ENCODE data around the gene IQSEC3.

- no peak for TF ChIP-seq POLR2A (IDR thresholded peaks at IDR 0.05; ENCODE audit: low read length)
- TF ChIP-seq GATA1 (IDR thresholded peaks at IDR 0.05; ENCODE audit: low read depth, low read length), result no peak
Observed at GRCh38 chr12:113347-113746, 46.8 kb downstream of the IQSEC3 start.

All from erythroblast (primary cell).